CD4-positive, alpha-beta T cell treated with Interleukin-21 for 1 hour (primary cell): ENCODE results near the gene NUP160.
"Not testable (repeated sequence)": the region's sequence is repeated elsewhere in the genome, so short reads cannot be mapped to it uniquely, and the experiment has no call there.

Experiments
- DNase-seq: peaks from one replicate; pipeline ENCODE4 v3.0.0-alpha.2; 2020

The NUP160 gene

DNA sequence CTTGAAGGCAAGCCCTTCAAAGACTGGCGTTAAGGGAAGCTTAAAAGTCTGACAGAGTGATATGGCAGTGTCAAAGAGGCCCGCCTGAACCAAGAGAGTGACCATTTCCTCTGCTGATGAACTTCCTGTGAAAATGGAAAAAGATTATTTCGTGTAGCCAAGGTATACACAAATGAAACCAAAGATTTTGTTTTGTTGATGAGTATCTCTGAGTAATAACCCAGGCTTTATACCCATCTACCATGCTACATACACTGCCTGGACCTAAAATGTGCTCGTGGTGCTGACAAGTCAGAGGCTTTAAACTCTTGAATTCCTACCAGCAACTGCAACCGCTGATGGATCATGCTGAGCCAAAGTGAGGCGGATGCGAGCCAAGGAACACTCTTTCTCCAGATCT lies 60.0 kb downstream of the NUP160 start:
- DNase-seq, result no peak

DNA sequence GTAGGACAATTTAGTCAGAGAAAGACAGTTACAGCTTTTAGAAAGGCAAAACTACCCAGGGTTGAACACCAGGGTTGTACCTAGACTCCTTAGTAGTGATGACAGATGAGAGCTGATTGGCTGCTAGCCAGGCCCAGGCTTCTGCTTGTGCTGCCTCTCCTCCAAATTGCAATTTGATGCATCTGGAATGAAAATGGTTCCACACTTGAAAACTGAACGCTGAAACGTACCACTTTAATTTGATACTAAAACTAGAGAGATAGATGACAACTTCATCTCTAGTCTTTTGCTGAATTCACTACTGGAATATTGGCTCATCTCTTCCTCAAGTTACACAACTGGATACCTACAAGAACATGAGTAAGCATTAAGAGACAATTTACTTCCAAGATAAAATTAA lies 61.8 kb downstream of the NUP160 start:
- no peak for DNase-seq

DNA sequence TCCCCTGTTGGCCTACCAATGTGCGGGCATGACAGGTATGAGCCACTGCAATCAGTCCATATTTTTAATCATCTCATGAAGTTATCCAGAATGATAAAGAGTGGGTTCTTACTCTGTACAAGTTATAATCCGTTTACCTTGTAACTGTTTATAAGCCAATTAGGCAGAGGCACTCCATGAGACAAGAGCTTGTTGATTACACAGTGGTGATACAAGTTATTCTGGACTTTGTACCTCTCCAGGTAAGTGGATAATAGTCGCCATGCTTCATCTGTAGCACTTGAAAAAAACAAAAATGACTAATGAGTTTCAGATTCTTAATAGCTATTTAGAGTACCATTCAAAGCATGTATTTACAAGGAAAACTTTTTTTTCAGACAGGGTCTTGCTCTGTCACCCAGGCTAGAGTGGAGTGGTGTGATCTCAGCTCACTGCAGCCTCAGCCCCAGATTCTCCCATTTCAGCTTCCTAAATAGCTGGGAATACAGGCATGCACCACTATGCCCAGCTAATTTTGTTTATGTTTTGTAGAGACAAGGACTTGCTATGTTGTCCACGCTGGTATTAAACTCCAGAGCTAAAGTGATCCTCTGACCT lies 63.3 kb downstream of the NUP160 start:
- no peak for DNase-seq

DNA sequence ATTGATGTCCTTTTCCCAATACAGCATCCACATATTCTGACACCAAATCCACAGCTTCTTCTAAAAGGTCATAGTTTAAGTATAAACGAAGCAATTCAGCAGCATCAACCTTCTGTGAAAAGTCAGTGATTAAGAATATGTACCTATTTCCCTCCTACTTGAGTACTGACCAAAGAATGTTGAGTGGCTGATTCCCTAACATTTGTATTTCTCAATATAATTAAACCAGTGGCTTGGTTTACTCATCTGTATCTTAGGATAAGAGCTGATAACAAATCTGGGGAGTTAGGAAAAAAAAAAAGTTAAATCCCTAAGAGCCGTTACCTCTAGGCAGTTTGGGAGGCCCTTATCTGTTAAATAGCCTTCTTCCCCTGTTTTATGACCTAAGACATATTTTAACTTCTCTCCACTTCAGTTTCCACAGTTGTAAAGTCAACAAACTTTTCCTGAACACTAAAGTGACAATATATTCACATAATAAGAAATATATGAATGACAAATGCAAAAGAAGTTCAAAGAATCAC lies 65.0 kb downstream of the NUP160 start:
- DNase-seq, result no peak

DNA sequence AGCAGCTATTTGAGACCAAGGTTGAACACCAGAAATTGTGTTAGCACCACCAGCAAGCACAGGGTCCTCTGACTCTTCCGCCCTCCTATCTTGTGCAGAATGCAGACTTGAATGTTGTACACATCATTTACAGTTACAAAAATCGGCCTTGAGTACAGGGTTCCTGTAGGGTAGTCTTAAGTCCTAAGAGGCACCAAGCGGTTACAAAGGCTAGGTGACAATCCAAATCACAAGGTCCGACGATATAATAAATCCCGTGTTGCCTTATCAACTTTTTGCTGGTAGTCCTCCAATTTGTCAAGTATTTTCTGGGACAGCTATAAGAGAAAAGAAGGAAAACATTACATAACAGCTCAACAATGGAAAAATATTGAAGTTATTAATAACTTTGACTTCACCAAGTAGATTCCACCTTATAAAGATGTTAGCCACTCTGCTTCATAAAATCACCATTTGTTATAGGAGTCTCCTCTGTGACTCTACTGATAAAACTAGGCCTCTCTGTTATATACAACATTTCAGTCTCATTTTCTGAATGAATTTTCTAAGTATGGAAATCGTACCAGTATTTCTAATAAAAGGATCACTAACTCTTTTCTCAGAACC lies 69.2 kb downstream of the NUP160 start:
- no peak for DNase-seq

DNA sequence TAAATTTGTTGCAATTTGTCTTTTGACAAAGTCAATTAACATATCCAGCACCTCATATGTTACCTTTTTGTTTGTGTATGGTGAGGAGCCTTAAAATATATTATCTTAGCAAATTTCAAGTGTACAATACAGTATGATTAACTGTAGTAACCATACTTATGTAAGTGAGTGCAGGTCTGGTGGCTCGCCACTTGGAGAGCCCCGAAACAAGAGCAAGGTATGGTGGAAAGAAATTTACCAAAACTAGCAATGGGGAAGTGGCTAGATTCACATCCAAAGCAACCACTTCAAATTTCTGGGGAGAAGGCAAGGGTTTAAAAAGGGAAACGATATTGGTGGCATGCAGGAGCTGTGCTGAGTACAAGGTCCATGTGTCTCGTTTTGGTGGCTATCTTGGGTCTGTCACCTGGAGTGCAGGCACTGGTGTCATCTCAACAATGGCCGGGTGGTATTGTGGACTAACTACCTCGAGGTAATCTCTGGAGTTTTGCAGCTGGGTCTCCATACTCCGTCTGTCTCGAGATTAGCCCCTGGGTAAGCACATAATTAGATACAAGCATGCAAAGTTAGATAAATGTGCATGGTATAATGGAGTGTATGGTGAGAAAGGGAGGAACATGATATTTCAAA lies 72.8 kb downstream of the NUP160 start:
- DNase-seq, result no peak

DNA sequence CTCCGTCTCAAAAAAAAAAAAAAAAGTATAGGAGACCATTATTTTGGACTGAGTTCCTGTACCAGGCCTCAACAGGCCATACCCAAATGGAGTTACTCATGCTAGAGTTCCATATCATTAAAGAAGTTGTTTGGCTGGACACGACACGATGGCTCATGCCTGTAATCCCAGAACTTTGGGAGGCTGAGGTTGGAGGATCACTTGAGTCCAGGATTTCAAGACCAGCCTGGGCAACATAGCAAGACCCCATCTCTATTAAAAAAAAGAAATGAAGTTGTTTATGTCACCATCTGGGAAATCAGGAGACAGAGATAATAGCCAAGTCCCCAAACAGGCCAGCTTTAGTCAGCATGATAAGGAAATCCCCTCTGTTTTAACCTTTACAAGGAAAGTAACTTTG lies 74.3 kb downstream of the NUP160 start:
- DNase-seq, result no peak

DNA sequence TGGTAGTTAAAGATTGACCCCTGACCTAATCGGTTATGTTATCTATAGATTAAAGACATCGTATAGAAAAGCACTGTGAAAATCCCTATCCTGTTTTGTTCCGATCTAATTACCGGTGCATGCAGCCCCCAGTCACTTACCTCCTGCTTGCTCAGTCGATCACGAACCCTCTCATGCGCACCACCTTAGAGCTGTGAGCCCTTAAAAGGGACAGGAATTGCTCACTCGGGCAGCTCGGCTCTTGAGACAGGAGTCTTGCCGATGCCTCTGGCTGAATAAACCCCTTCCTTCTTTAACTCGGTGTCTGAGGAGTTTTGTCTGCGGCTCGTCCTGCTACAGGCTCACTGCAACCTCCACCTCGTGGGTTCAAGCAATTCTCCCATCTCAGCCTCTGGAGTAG lies 78.6 kb downstream of the NUP160 start:
- DNase-seq, result not testable (repeated sequence)

DNA sequence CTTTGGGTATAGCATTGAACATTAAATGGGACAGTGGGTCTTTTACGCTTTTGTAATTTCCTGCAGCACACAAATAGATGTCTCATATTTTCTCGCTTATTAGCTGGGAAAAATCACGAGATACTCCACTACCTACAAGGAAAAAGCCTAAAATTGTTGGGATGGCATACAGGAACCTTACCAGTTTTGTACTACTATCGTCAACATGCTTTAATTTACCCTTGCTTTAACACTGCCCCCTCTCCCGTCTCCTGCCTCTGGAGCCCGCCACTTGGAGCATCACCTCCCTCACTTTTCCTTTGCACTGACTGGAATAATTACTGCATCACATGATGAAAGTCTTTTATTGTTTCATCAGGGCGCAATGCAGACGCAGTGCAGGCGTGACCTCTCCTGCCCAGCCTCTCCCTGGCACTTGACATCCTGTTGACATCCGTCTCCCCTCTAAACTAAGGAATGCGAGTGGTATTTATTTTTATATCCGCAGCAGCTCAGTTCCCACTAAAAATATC lies 80.0 kb downstream of the NUP160 start:
- DNase-seq, result peak; percentile 38

DNA sequence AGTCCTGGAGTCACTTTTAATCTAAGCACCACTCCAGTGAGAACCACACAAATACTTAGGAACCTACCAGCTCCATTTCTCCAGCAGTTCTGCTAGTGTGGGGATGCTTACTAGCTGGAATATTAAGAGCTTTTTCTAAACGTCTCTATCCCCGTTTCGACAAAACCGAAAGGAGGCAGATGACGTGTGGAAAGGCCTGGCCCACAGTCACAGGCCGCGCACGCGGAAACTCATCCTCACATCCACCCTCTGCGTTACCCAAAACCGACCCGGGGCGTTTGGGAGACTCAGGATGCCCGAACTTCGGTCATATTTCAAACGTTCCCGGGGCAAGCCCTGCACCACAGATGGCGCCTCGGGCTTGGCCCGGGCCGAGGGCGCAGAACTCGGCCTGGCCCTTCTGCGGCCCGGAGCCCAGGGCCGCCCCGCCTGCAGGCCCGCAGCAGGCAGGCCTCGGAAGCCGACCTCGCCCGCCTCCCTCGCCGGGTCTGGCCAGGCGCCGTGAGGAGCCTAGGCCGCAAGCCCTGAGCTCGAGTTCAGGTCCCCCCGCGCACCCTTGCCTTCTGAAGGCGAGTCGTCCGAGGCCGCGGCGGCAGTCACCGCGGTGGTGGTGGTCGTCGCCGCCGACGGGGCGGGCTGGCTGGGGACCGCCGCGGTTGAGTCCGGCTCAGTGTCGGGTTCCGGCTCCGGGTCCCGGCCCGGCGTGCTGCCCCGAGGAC lies 81.5 kb downstream of the NUP160 start:
- peak; percentile 80 for DNase-seq

DNA sequence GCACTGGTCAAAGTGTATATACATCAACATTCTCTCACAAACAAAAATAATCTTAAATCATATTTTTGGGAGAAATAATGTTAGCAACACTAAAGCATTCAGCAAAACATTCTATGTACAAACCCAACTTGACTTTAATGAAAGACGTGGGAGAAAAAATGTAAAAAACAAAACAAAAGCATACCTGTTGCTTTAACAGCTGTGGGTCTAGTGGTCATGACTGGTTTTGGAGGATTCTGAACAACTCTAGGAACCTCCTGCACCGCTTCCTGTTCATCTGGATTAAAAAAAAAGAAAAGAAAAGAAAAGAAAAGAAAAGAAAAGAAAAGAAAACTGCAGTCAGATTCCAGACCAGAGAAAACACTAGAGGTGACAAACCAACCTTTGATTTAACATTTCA lies 83.1 kb downstream of the NUP160 start:
- DNase-seq, result no peak

DNA sequence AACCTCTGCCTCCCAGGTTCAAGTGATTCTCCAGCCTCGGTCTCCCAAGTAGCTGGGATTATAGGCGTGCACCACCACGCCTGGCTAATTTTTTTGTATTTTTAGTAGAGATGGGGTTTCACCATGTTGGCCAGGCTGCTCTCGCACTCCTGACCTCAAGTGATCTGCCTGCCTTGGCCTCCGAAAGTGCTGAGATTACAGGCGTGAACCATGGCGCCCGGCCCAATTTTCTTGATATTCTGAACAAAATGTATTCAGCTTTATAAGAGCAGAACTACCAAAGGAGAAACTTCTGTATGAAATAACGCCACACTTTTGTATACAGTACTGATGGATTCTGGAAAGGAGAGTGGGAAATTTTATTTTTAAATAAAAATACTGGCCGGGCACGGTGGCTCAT lies 88.9 kb downstream of the NUP160 start:
- DNase-seq, result not testable (repeated sequence)

DNA sequence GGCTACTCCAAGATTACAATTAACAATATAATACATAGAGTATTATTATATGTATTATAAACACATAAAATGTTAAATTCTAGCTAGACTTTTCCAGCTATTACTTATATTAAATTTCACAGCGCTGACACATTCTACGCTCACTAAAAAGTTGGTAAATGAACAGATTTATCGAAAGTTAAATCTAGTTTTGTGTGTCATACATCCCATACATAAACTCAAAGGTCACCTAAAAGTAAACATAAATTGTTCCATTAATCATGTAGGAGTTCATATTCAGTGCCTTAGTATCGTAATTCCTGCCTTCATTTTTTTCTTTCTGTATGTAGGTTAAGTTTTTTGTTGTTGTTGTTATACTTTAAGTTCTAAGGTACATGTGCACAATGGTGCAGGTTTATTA lies 91.9 kb downstream of the NUP160 start:
- no peak for DNase-seq

DNA sequence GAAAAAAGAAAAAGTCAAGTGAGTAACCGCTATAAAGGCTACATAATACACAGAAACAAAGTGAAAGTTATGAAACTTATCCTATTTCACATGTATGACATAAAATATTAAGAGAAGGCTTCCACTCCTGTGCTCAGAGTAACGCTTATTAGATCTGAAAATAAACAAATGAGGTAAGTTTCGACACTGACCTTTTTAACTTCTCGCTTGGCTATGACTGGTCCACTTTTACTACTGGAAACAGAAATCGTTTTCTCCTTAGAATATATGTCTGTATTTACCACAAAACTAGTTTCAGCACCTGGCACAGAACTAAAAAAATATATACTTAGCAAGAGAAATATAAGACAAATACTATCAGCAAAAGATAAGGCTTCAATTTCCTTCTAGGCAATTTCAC lies 97.4 kb downstream of the NUP160 start:
- DNase-seq, result no peak

DNA sequence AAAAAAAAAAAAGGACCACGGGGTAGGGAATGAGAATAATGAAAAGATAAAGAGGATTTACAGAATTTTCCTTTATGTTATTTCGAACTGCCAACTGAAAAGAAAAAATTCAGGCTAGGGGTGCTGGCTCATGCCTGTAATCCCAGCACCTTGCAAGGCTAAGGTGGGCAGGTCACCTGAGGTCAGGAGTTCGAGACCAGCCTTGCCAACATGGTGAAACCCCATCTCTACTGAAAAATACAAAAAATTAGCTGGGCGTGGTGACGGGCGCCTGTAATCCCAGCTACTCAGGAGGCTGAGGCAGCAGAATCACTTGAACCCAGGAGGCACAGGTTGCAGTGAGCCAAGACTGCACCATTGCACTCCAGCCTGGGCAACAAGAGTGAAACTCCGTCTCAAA lies 105.7 kb downstream of the NUP160 start:
- not testable (repeated sequence) for DNase-seq

DNA sequence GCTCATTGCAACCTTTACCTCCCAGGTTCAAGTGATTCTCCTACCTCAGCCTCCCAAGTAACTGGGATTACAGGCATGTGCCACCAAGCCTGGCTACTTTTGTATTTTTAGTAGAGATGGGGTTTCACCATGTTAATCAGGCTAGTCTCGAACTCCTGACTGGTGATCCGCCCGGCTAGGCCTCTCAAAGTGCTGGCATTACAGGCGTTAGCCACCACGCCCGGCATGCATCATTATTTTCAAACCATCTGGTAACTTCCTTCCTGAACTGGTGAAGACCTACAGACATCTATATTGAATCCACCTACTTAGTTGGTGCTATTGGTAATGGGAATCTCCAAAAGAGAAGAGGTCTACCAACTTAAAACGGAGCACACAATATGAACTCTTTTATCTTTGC lies 110.3 kb downstream of the NUP160 start:
- DNase-seq, result not testable (repeated sequence)

DNA sequence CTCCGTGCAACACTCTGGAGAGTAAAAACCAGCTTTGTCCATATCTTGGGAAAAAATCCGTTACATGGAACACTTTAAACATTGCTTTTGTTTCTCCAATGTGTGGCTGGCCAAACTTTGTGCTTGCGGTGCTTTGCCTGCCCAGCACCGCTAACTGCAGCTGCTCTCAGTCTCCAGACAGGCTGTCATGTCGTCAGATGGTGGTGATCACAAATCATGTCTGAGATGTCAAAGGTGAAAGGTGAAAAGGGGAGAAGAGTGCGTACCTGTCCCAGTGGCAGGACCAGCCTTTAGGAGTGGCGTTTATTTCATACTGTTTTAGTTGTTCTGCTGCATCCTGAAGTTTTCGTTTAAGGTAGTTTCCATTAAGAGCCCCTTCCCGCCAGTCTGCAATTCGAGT lies 115.9 kb downstream of the NUP160 start:
- no peak for DNase-seq

DNA sequence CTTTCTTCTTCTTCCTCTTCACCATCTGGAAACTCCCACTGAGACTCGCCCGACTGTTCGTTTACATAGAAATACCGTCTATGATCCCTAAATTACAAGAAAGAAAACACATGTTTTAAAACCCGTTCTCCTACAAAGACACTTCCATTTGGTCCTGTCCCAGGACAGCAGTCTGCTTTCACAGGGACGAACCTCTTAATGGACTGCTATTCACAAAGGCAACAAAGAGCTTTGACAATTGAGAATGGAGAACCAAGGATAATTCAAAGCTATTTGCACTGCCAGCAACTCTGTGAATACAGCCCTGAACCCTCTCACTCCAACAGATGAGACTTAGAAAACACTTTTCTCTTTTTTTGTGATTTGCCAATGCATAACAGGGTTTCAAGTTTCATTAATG lies 116.7 kb downstream of the NUP160 start:
- DNase-seq, result no peak
